Body of pancreas (tissue), 4 donors: ENCODE measurements around the gene UGT1A8.

Experiments
- CTCF ChIP-seq, 7 experiments: fragments of 450-650 bp in 4 of 7; fragments of 200-600 bp in 3 of 7; sonication (generic) in 3 of 7; IDR thresholded peaks; one replicate each; pipeline ENCODE4 v1.5.1; 2016 to 2019; ENCODE audit warnings: antibody characterized with exemption in 7 of 7
- POLR2A ChIP-seq, 3 donors: fragments of 450-650 bp; IDR thresholded peaks; one replicate each; pipeline ENCODE4 v1.6.1; 2016; ENCODE audit warnings: antibody characterized with exemption in 3 of 3, mild to moderate bottlenecking in 2 of 3

GRCh38 chr2:233796254-233796653 is 178.8 kb downstream of the UGT1A8 start:
- no peak for TF ChIP-seq CTCF (IDR thresholded peaks at IDR 0.05)
- TF ChIP-seq POLR2A (IDR thresholded peaks at IDR 0.05) = no peak
